ENCODE measurements around the gene LTC4S.

LTC4S gene

GRCh38 chr5:179802950-179803562, 9.3 kb downstream of the LTC4S start:
- DNase-seq (ENCODE audit: low read depth), result no peak
- H3K4me3 ChIP-seq (ENCODE audit: low read depth, low read length), result no peak overlapping the region
- TF ChIP-seq CTCF (conservative IDR thresholded peaks at IDR 0.05; ENCODE audit: low read depth, low read length), result no peak

GRCh38 chr5:179803651-179804554, 10.1 kb downstream of the LTC4S start:
- no peak overlapping the region for H3K4me3 ChIP-seq (ENCODE audit: low read depth, low read length)
- DNase-seq (ENCODE audit: low read depth), result no peak
- no peak for TF ChIP-seq CTCF (conservative IDR thresholded peaks at IDR 0.05; ENCODE audit: low read depth, low read length)

GRCh38 chr5:179804555-179804947, 10.8 kb downstream of the LTC4S start:
- H3K4me3 ChIP-seq (ENCODE audit: low read depth, low read length), result peak overlapping the region; percentile 84
- TF ChIP-seq CTCF (conservative IDR thresholded peaks at IDR 0.05; ENCODE audit: low read depth, low read length), result no peak

GRCh38 chr5:179805070-179805528, 11.3 kb downstream of the LTC4S start:
- no peak for DNase-seq (ENCODE audit: low read depth)
- TF ChIP-seq CTCF (conservative IDR thresholded peaks at IDR 0.05; ENCODE audit: low read depth, low read length), result no peak
- peak overlapping the region; percentile 84 for H3K4me3 ChIP-seq (ENCODE audit: low read depth, low read length)

More at GRCh38 chr5:179804555-179804947, 10.8 kb downstream of the LTC4S start:
- DNase-seq (ENCODE audit: low read depth), result no peak

GRCh38 chr5:179805529-179806249, 11.9 kb downstream of the LTC4S start:
- H3K4me3 ChIP-seq (ENCODE audit: low read depth, low read length), result peak overlapping the region; percentile 84
- TF ChIP-seq CTCF (conservative IDR thresholded peaks at IDR 0.05; ENCODE audit: low read depth, low read length), result no peak
- DNase-seq (ENCODE audit: low read depth), result peak; percentile 35

GRCh38 chr5:179806250-179807048, 12.7 kb downstream of the LTC4S start, which contains the start of gene MGAT4B:
MGAT4B (minus strand) TSS chr5:179806866; CDS start chr5:179806583, 283 bp downstream.
- peak; percentile 77 for DNase-seq (ENCODE audit: low read depth)
- H3K4me3 ChIP-seq (ENCODE audit: low read depth, low read length), result peak within 1 kb of the TSS; percentile 84
- no peak for TF ChIP-seq CTCF (conservative IDR thresholded peaks at IDR 0.05; ENCODE audit: low read depth, low read length)
